Fibroblast of the aortic adventitia (primary cell): ENCODE results near the gene SLC25A10. TPM values are rescaled to one million over a fixed set of nuclear protein-coding genes. Genes with fewer than 3 reads are reported as not detected.

Source experiments
- DNase-seq: peaks from one replicate; pipeline ENCODE4 v3.0.0-alpha.2; 2010; ENCODE audit warnings: low read depth
- H3K4me3 ChIP-seq: 2 replicates; pipeline ENCODE4 v1.5.1; 2011; ENCODE audit warnings: low read depth, mild to moderate bottlenecking, control low read depth, low read length, moderate library complexity
- total RNA-seq: library from RNA; depleted of rRNA; stranded (reverse); fragments of >200 nt; gene quantifications from 2 replicates; pipeline ENCODE4 v1.2.3, GENCODE V29; 2012; ENCODE audit warnings: low replicate concordance
- TF ChIP-seq, protein P1 (sequence below): IDR thresholded peaks from 2 replicates; pipeline ENCODE4 v1.5.1; 2011; ENCODE audit warnings: mild to moderate bottlenecking, low read length, control low read depth, inconsistent platforms; ENCODE audit not compliant: insufficient read depth

SLC25A10 gene
- total RNA-seq, 1 donor = 19.3 TPM

DNA sequence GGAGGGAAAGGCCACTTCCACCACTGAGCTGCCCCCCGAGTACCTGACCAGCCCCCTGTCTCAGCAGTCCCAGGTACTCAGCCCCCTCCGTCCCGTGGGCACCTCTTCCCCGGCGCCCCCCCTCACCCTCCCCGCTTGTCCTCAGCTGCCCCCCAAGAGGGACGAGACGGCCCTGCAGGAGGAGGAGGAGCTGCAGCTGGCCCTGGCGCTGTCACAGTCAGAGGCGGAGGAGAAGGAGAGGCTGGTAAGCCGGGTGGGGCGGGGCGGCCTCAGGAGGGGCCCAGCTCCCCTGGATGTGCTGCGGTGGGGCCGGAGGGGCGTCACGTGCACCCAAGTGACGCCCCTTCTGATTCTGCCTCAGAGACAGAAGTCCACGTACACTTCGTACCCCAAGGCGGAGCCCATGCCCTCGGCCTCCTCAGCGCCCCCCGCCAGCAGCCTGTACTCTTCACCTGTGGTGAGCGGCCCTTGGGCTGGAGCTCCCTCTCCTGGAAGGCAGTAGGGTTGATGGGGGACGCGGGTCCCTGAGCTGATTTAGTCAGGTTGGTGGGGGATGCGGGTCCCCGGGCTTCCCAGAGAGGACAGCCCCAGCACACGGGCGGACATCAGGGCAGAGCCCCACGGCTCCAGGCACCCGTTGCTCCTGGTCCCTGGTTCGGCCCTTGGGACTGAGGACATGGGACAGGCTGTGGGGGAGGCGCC, 18.4 kb upstream of the SLC25A10 start:
- DNase-seq = no peak
- no peak overlapping the region for H3K4me3 ChIP-seq
- TF ChIP-seq, protein P1, sequence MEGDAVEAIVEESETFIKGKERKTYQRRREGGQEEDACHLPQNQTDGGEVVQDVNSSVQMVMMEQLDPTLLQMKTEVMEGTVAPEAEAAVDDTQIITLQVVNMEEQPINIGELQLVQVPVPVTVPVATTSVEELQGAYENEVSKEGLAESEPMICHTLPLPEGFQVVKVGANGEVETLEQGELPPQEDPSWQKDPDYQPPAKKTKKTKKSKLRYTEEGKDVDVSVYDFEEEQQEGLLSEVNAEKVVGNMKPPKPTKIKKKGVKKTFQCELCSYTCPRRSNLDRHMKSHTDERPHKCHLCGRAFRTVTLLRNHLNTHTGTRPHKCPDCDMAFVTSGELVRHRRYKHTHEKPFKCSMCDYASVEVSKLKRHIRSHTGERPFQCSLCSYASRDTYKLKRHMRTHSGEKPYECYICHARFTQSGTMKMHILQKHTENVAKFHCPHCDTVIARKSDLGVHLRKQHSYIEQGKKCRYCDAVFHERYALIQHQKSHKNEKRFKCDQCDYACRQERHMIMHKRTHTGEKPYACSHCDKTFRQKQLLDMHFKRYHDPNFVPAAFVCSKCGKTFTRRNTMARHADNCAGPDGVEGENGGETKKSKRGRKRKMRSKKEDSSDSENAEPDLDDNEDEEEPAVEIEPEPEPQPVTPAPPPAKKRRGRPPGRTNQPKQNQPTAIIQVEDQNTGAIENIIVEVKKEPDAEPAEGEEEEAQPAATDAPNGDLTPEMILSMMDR = no peak

DNA sequence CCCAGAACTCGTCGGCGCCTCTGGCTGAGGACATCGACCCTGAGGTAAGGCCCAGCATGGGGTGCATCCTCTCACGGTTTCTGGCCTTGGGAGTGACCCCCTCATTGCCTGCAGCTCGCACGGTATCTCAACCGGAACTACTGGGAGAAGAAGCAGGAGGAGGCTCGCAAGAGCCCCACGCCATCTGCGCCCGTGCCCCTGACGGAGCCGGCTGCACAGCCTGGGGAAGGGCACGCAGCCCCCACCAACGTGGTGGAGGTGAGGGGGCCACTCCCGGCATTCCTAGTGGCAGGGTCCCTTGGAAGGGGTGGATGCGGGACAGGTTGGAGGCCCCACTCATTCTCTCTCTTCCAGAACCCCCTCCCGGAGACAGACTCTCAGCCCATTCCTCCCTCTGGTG, 17.3 kb upstream of the SLC25A10 start:
- no peak overlapping the region for H3K4me3 ChIP-seq
- no peak for DNase-seq
- TF ChIP-seq, protein P1 = no peak

DNA sequence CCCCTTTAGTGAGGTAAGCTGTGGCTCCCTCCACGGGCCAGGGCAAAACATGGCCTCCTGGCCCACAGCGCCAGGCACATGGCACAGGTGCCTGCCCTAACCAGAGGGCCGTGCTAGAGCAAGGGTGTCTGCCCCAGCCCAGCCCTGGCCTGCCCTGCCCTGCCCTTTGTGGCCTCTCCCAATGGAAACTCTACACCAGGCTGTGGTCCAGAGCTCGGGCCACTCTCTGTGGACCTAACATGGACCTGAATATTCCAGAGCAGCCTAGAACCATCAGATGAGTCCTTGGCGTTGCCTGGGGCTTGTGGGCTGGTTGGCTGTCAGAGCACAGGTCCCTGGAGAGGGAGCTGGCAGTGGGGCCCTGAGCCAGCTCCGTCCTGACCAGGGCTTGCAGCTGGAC, 16.9 kb upstream of the SLC25A10 start:
- no peak for DNase-seq

DNA sequence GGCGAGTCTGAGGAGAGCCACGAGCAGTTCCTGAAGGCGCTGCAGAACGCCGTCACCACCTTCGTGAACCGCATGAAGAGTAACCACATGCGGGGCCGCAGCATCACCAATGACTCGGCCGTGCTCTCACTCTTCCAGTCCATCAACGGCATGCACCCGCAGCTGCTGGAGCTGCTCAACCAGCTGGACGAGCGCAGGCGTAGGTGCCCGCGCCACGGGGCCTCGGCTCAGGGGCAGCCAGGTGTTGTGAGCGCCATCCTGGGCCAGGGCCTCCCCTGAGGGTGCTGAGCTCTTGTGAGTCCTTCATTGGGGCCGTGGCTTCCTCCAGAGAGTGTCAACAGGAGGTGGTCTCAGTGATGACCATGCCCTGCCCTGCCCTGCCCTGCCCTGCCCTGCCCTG, 16.3 kb upstream of the SLC25A10 start:
- no peak overlapping the region for H3K4me3 ChIP-seq
- TF ChIP-seq, protein P1 = no peak
- DNase-seq = no peak

More for the DNA sequence above, 16.9 kb upstream of the SLC25A10 start:
- no peak overlapping the region for H3K4me3 ChIP-seq
- TF ChIP-seq, protein P1 = no peak

DNA sequence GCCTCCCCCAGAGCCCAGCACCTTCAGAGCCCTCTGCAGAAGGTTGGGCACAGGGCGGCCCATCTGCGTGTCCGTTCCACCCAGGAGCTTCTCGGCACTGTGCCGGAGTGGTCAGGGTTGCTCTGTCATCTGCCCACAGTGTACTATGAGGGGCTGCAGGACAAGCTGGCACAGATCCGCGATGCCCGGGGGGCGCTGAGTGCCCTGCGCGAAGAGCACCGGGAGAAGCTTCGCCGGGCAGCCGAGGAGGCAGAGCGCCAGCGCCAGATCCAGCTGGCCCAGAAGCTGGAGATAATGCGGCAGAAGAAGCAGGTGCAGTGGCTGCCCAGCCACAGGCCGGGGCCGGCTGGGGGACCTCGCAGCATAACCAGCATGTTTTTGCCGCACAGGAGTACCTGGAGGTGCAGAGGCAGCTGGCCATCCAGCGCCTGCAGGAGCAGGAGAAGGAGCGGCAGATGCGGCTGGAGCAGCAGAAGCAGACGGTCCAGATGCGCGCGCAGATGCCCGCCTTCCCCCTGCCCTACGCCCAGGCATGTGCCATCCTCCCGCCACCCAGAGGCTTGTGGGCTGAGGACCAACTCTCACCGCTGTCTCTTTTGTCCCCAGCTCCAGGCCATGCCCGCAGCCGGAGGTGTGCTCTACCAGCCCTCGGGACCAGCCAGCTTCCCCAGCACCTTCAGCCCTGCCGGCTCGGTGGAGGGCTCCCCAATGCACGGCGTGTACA, 15.7 kb upstream of the SLC25A10 start:
- DNase-seq = no peak
- no peak overlapping the region for H3K4me3 ChIP-seq
- TF ChIP-seq, protein P1 = no peak

DNA sequence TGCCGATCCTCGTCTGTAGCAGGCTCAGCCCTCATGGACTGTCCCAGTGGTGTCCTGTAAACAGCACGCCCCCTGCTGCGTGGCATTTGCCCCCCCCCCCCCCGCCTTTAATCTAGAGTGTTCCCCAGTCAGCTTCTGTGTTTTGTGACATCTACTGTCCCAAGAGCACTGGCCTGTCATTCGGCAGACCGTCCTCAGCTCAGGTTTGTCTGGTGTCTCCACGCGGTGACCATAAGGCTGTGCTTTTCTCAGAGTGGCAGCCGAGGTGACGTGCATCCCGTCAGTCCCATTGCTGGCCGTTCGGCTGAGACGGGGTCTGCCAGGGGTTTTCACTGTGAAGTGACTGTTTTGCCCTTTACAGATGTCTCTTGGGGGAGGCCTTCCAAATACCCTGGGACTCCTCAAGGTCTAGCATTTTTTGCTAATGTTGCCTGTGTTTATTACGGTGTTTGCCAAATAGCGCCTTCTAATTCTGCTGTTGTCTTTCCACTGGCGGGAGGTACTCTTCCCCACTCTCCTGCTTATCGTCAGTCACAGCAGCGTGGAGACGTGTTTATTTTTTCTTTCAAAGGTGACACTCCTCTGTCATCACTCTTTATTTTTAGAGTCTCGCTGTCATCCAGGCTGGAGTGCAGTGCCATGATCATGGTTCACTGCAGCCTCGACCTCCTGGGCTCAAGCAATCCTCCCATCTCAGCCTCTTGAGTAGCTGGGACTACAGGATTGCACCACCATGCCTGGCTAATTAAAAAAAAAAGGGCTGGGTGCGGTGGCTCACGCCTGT, 14.6 kb upstream of the SLC25A10 start:
- DNase-seq = no peak
- TF ChIP-seq, protein P1 = no peak
- H3K4me3 ChIP-seq = no peak overlapping the region
